Measurements from ENCODE around the gene PPP1R14C.

DNA sequence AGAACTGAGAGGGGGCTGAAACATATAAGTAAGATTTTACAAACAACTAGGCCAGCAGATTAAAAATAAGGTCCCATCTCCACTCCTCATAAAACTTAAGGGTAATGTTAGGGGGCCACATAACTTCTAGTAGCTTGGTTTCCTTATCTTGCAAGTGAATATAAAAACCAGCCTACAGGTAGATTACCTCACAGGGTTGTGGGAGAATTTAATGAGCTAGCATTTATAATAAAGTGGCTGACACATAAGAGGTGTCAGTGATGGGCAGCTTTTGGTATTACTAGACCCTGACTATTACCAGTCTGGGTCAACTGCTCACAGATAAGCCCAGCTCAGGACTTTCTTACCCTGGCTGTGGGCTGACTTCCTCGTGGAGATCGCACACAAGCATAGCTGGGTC lies 9.2 kb upstream of the PPP1R14C start:
- TF ChIP-seq, protein P1, sequence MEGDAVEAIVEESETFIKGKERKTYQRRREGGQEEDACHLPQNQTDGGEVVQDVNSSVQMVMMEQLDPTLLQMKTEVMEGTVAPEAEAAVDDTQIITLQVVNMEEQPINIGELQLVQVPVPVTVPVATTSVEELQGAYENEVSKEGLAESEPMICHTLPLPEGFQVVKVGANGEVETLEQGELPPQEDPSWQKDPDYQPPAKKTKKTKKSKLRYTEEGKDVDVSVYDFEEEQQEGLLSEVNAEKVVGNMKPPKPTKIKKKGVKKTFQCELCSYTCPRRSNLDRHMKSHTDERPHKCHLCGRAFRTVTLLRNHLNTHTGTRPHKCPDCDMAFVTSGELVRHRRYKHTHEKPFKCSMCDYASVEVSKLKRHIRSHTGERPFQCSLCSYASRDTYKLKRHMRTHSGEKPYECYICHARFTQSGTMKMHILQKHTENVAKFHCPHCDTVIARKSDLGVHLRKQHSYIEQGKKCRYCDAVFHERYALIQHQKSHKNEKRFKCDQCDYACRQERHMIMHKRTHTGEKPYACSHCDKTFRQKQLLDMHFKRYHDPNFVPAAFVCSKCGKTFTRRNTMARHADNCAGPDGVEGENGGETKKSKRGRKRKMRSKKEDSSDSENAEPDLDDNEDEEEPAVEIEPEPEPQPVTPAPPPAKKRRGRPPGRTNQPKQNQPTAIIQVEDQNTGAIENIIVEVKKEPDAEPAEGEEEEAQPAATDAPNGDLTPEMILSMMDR (conservative IDR thresholded peaks at IDR 0.05; ENCODE audit: low read depth, low read length): no peak
- no peak for TF ChIP-seq EZH2 (IDR thresholded peaks at IDR 0.05; ENCODE audit: borderline replicate concordance, low read depth, low read length, poor library complexity, severe bottlenecking)

Measured in A673 (cell line).